HepG2 (cell line): Measurements from ENCODE around the gene HAUS5. TPM values are rescaled to one million over a fixed set of nuclear protein-coding genes. Genes with fewer than 3 reads are reported as not detected.

ENCODE experiments used
- CAMTA2 ChIP-seq: sonication (generic); formaldehyde crosslinking; IDR thresholded peaks from 2 replicates; pipeline ENCODE4 v1.4.0; 2020; ENCODE audit warnings: mild to moderate bottlenecking, missing genetic modification reagents, borderline replicate concordance
- HDAC2 ChIP-seq: sonication (generic); formaldehyde crosslinking; IDR thresholded peaks from 2 replicates; pipeline ENCODE4 v1.4.0; 2020; ENCODE audit warnings: missing genetic modification reagents
- NFE2L1 ChIP-seq: sonication (generic); formaldehyde crosslinking; IDR thresholded peaks from 2 replicates; pipeline ENCODE4 v1.4.0; 2020; ENCODE audit warnings: missing genetic modification reagents, mild to moderate bottlenecking, borderline replicate concordance
- TGIF2 ChIP-seq: IDR thresholded peaks from 2 replicates; pipeline ENCODE4 v1.6.1; 2016; ENCODE audit warnings: control low read depth, missing compliant biosample characterization
- XRCC5 ChIP-seq: fragments of 200-400 bp; formaldehyde crosslinking; optimal IDR thresholded peaks from 2 replicates; pipeline ENCODE3; 2017; ENCODE audit warnings: mild to moderate bottlenecking, low read length
- ZBTB8A ChIP-seq: sonication (generic); formaldehyde crosslinking; IDR thresholded peaks from 2 replicates; pipeline ENCODE4 v1.4.0; 2020; ENCODE audit warnings: mild to moderate bottlenecking, low read depth, missing genetic modification reagents, borderline replicate concordance
- ZFP36 ChIP-seq: fragments of 150-350 bp; IDR thresholded peaks from 2 replicates; pipeline ENCODE4 v1.6.1; 2018; ENCODE audit warnings: borderline replicate concordance, low read length, low read depth; ENCODE audit not compliant: partially characterized antibody
- ZNF318 ChIP-seq: sonication (generic); formaldehyde crosslinking; IDR thresholded peaks from 2 replicates; pipeline ENCODE4 v1.4.0; 2020; ENCODE audit warnings: mild to moderate bottlenecking, missing genetic modification reagents
- ZNF446 ChIP-seq: sonication (generic); formaldehyde crosslinking; IDR thresholded peaks from 2 replicates; pipeline ENCODE4 v1.5.0; 2020; ENCODE audit warnings: mild to moderate bottlenecking, missing genetic modification reagents
- ZNF496 ChIP-seq: sonication (generic); formaldehyde crosslinking; IDR thresholded peaks from 2 replicates; pipeline ENCODE4 v1.8.1; 2023; ENCODE audit warnings: mild to moderate bottlenecking, moderate library complexity, missing genetic modification reagents; ENCODE audit not compliant: insufficient replicate concordance
- polyA plus RNA-seq, 8 experiments: library from polyadenylated mRNA; depleted of rRNA in 3 of 8; stranded (reverse) in 7 of 8; unstranded in 1 of 8; fragments of >200 nt; fragmentation: Illumina TruSeq in 4 of 8; extraction: Trizol in 4 of 8; gene quantifications; 2 replicates each; pipeline versions ENCODE4 v1.2.1 to v1.2.3, GENCODE V29; 2011 to 2016; ENCODE audit warnings: low read depth in 4 of 8, missing spikeins in 1 of 8, mixed read lengths in 1 of 8; ENCODE audit not compliant: insufficient read depth in 1 of 8
- total RNA-seq, 5 experiments: library from RNA; depleted of rRNA; stranded (reverse); fragments of >200 nt; fragmentation: Illumina TruSeq; extraction: Trizol; gene quantifications; 2 replicates each; pipeline ENCODE4 v1.2.3, GENCODE V29; 2016; ENCODE audit warnings: low read depth in 1 of 5
- TF ChIP-seq, protein P1 (sequence below): sonication (generic); formaldehyde crosslinking; IDR thresholded peaks from 2 replicates; pipeline ENCODE4 v1.4.0; 2020; ENCODE audit warnings: mild to moderate bottlenecking, missing genetic modification reagents
- TF ChIP-seq, protein P2 (sequence below): sonication (generic); formaldehyde crosslinking; IDR thresholded peaks from 2 replicates; pipeline ENCODE4 v1.4.0; 2020; ENCODE audit warnings: missing genetic modification reagents, borderline replicate concordance

HAUS5 gene
- total and polyA plus RNA-seq, 2 of the 13 experiments (the other 11 are each of a cell fraction or from before 2014, with no cell fraction given): 10.3 to 17.7 TPM

- TF ChIP-seq, protein P1, sequence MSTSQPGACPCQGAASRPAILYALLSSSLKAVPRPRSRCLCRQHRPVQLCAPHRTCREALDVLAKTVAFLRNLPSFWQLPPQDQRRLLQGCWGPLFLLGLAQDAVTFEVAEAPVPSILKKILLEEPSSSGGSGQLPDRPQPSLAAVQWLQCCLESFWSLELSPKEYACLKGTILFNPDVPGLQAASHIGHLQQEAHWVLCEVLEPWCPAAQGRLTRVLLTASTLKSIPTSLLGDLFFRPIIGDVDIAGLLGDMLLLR (CRISPR knock-in tag): peak; percentile 52; the same call in 1 of the 2 replicates
- TF ChIP-seq ZNF496 (CRISPR knock-in tag): no peak
- peak; percentile 59 for TF ChIP-seq XRCC5
- TF ChIP-seq, protein P2, sequence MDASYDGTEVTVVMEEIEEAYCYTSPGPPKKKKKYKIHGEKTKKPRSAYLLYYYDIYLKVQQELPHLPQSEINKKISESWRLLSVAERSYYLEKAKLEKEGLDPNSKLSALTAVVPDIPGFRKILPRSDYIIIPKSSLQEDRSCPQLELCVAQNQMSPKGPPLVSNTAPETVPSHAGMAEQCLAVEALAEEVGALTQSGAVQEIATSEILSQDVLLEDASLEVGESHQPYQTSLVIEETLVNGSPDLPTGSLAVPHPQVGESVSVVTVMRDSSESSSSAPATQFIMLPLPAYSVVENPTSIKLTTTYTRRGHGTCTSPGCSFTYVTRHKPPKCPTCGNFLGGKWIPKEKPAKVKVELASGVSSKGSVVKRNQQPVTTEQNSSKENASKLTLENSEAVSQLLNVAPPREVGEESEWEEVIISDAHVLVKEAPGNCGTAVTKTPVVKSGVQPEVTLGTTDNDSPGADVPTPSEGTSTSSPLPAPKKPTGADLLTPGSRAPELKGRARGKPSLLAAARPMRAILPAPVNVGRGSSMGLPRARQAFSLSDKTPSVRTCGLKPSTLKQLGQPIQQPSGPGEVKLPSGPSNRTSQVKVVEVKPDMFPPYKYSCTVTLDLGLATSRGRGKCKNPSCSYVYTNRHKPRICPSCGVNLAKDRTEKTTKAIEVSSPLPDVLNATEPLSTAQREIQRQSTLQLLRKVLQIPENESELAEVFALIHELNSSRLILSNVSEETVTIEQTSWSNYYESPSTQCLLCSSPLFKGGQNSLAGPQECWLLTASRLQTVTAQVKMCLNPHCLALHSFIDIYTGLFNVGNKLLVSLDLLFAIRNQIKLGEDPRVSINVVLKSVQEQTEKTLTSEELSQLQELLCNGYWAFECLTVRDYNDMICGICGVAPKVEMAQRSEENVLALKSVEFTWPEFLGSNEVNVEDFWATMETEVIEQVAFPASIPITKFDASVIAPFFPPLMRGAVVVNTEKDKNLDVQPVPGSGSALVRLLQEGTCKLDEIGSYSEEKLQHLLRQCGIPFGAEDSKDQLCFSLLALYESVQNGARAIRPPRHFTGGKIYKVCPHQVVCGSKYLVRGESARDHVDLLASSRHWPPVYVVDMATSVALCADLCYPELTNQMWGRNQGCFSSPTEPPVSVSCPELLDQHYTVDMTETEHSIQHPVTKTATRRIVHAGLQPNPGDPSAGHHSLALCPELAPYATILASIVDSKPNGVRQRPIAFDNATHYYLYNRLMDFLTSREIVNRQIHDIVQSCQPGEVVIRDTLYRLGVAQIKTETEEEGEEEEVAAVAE (CRISPR knock-in tag): peak; percentile 25; the same call in 1 of the 2 replicates
- no peak for TF ChIP-seq NFE2L1 (CRISPR knock-in tag)
- TF ChIP-seq ZBTB8A (CRISPR knock-in tag): no peak
- TF ChIP-seq ZNF318 (CRISPR knock-in tag): no peak
- no peak for TF ChIP-seq ZNF446 (CRISPR knock-in tag)
- peak; percentile 96 for TF ChIP-seq TGIF2
- TF ChIP-seq CAMTA2: no peak; the same call in 1 of the 2 replicates
- peak; percentile 83; the same call in 1 of the 2 replicates for TF ChIP-seq HDAC2 (CRISPR knock-in tag)
- TF ChIP-seq ZFP36: no peak
These were observed at the start of gene HAUS5 (continued) for GRCh38 chr19:35612559-35613321.
